OCI-LY7 (cell line): ENCODE measurements around the gene ANKRD37.

Source experiments
- CTCF ChIP-seq: fragments of 200-600 bp; sonication (generic); conservative IDR thresholded peaks from 2 replicates; pipeline ENCODE4 v1.5.1; 2014; ENCODE audit warnings: mild to moderate bottlenecking, antibody characterized with exemption, low read length, moderate library complexity, mixed read lengths
- EZH2phosphoT487 ChIP-seq: fragments of 200-600 bp; sonication (generic); IDR thresholded peaks from 2 replicates; pipeline ENCODE4 v1.6.1; 2018; ENCODE audit warnings: low read depth, borderline replicate concordance, mild to moderate bottlenecking, mixed run types, antibody characterized with exemption, low read length, moderate library complexity, mixed read lengths

- TF ChIP-seq CTCF: no peak
- no peak for TF ChIP-seq EZH2phosphoT487
These were observed 29.2 kb downstream of the ANKRD37 start, which contains the start of gene UFSP2 for GRCh38 chr4:185425647-185426352.
